GM23248 (cell line): Measurements from ENCODE around the gene WIF1. TPM values are rescaled to one million over a fixed set of nuclear protein-coding genes. Genes with fewer than 3 reads are reported as not detected.

Source experiments
- DNase-seq: peaks from one replicate; pipeline ENCODE4 v3.0.0-alpha.2; 2015
- H2AFZ ChIP-seq: fragments of 200-600 bp; sonication (generic); 2 replicates; pipeline ENCODE4 v1.6.1; 2016; ENCODE audit warnings: antibody characterized with exemption
- H3F3A ChIP-seq: fragments of 200-600 bp; sonication (generic); 2 replicates; pipeline ENCODE4 v1.6.1; 2016; ENCODE audit warnings: mild to moderate bottlenecking, antibody characterized with exemption, mixed run types; ENCODE audit not compliant: insufficient read depth
- H3K27ac ChIP-seq: fragments of 200-600 bp; sonication (generic); 2 replicates; pipeline ENCODE4 v1.5.1; 2016; ENCODE audit warnings: mild to moderate bottlenecking
- H3K27me3 ChIP-seq: fragments of 200-600 bp; sonication (generic); replicated peaks from 2 replicates; pipeline ENCODE4 v1.6.1; 2016; ENCODE audit warnings: mild to moderate bottlenecking; ENCODE audit not compliant: insufficient read depth
- H3K36me3 ChIP-seq: fragments of 200-600 bp; sonication (generic); 2 replicates; pipeline ENCODE4 v1.6.1; 2016; ENCODE audit warnings: low read depth, mild to moderate bottlenecking
- H3K4me1 ChIP-seq: fragments of 200-600 bp; sonication (generic); 2 replicates; pipeline ENCODE4 v1.6.1; 2016; ENCODE audit warnings: mild to moderate bottlenecking; ENCODE audit not compliant: insufficient read depth
- H3K4me2 ChIP-seq: fragments of 200-600 bp; sonication (generic); one replicate; pipeline ENCODE4 v1.6.1; 2016; ENCODE audit warnings: mild to moderate bottlenecking; ENCODE audit not compliant: unreplicated experiment
- H3K4me3 ChIP-seq: fragments of 200-600 bp; sonication (generic); 2 replicates; pipeline ENCODE4 v1.5.1; 2016; ENCODE audit warnings: mild to moderate bottlenecking
- H3K79me2 ChIP-seq: fragments of 200-600 bp; sonication (generic); 2 replicates; pipeline ENCODE4 v1.6.1; 2016; ENCODE audit warnings: mild to moderate bottlenecking; ENCODE audit not compliant: insufficient read depth
- H3K9ac ChIP-seq: fragments of 200-600 bp; sonication (generic); 2 replicates; pipeline ENCODE4 v1.6.1; 2016; ENCODE audit warnings: mild to moderate bottlenecking
- H3K9me2 ChIP-seq: fragments of 200-600 bp; sonication (generic); 2 replicates; pipeline ENCODE4 v1.6.1; 2016; ENCODE audit warnings: mixed run types, mild to moderate bottlenecking, moderate library complexity; ENCODE audit not compliant: insufficient read depth
- H3K9me3 ChIP-seq: fragments of 200-600 bp; sonication (generic); one replicate; pipeline ENCODE4 v1.6.1; 2017; ENCODE audit warnings: low read depth
- H4K20me1 ChIP-seq: fragments of 200-600 bp; sonication (generic); 2 replicates; pipeline ENCODE4 v1.6.0; 2016; ENCODE audit not compliant: insufficient read depth
- EZH2 ChIP-seq: fragments of 200-600 bp; sonication (generic); IDR thresholded peaks from 2 replicates; pipeline ENCODE4 v1.6.1; 2018; ENCODE audit warnings: antibody characterized with exemption, mild to moderate bottlenecking; ENCODE audit not compliant: insufficient read depth, poor library complexity, severe bottlenecking
- EZH2phosphoT487 ChIP-seq: fragments of 200-600 bp; sonication (generic); IDR thresholded peaks from 2 replicates; pipeline ENCODE4 v1.6.1; 2018; ENCODE audit warnings: antibody characterized with exemption, moderate library complexity, mild to moderate bottlenecking, low read depth; ENCODE audit not compliant: insufficient read depth
- WGBS, 2 experiments: methylation state at CpG; one replicate each; pipeline ENCODE4 v1.1.6; 2015 to 2017; ENCODE audit warnings: low lambda C conversion rate in 2 of 2, low coverage in 1 of 2; ENCODE audit errors: missing lambda C conversion rate in 2 of 2; 5-methylcytosine and 5-hydroxymethylcytosine counted together
- in situ Hi-C: fragments of 300-500 bp; cut with MboI; formaldehyde crosslinking; loops from 2 replicates; pipeline ENCODE4 v1.15.0; 2020
- polyA plus RNA-seq: library from polyadenylated mRNA; unstranded; fragments of >200 nt; fragmentation: Nextera tagmentation; extraction: Ambion mirVana; gene quantifications from 2 replicates; pipeline ENCODE4 v1.2.1, GENCODE V29; 2016
- total RNA-seq: library from RNA; depleted of rRNA; stranded (reverse); fragments of >200 nt; shearing (Covaris generic); gene quantifications from 2 replicates; pipeline ENCODE4 v1.2.3, GENCODE V29; 2014

The WIF1 gene
- total and polyA plus RNA-seq, 2 experiments from 2014 or later = not detected

GRCh38 chr12:65156366-65156841, 35.3 kb upstream of the WIF1 start:
- Histone ChIP-seq H3K9ac (no peak overlapping the region), H4K20me1 (no peaks in the 10 kb centered on the region), H3K4me2 (no peak overlapping the region), H3F3A (no peaks in the 10 kb centered on the region), H3K9me3 (no peaks in the 10 kb centered on the region), H3K36me3 (no peaks in the 10 kb centered on the region), H3K27me3 (peaks cover 23% of the 10 kb centered on the region), H3K79me2 (no peaks in the 10 kb centered on the region), H3K27ac (no peak overlapping the region), H3K4me3 (no peak overlapping the region), H3K4me1 (no peaks in the 10 kb centered on the region), H3K9me2 (no peaks in the 10 kb centered on the region), H2AFZ (peak overlapping the region; percentile 54)
- WGBS, 2 experiments = 35 to 52% methylated on average over 2 of the region's 2 CpGs
- TF ChIP-seq EZH2phosphoT487 = no peak
- TF ChIP-seq EZH2 = no peak
- in situ Hi-C loops = no loop called here
- peak; percentile 5 for DNase-seq

GRCh38 chr12:65155784-65156183, 34.7 kb upstream of the WIF1 start:
- Histone ChIP-seq H3K4me2 (no peak overlapping the region), H3K4me3 (no peak overlapping the region), H2AFZ (peak overlapping the region; percentile 54; the same call in 1 of the 2 replicates), H4K20me1 (no peaks in the 10 kb centered on the region), H3K9ac (no peak overlapping the region), H3K36me3 (no peaks in the 10 kb centered on the region), H3K27me3 (peaks cover 18% of the 10 kb centered on the region), H3F3A (no peaks in the 10 kb centered on the region), H3K79me2 (no peaks in the 10 kb centered on the region), H3K4me1 (no peaks in the 10 kb centered on the region), H3K9me3 (no peaks in the 10 kb centered on the region), H3K9me2 (no peaks in the 10 kb centered on the region), H3K27ac (no peak overlapping the region)
- TF ChIP-seq EZH2phosphoT487 (no peak), EZH2 (no peak)
- in situ Hi-C loops = no loop called here
- no peak for DNase-seq
- WGBS, 2 experiments = 55 to 67% methylated on average over 3 of the region's 3 CpGs

- TF ChIP-seq EZH2phosphoT487 (no peak), EZH2 (no peak)
- in situ Hi-C loops = no loop called here
- Histone ChIP-seq H3K4me2 (no peak overlapping the region), H3K9me3 (no peaks in the 10 kb centered on the region), H3K79me2 (no peaks in the 10 kb centered on the region), H3K4me1 (no peaks in the 10 kb centered on the region), H3F3A (no peaks in the 10 kb centered on the region), H3K27ac (no peak overlapping the region), H3K27me3 (0 out of 2 replicates have a peak, but pooled peaks cover 10% of the 10 kb centered on the region), H3K36me3 (no peaks in the 10 kb centered on the region), H3K9me2 (no peaks in the 10 kb centered on the region), H4K20me1 (no peaks in the 10 kb centered on the region), H2AFZ (no peak overlapping the region), H3K9ac (no peak overlapping the region), H3K4me3 (no peak overlapping the region)
- whole genome bisulfite sequencing, 2 experiments = 46% methylated on average over 1 of the region's 1 CpG
- DNase-seq = no peak
Measured at GRCh38 chr12:65152596-65152995, 31.5 kb upstream of the WIF1 start.

- H3K4me3 ChIP-seq = no peak overlapping the region
- no peak for DNase-seq
Measured at GRCh38 chr12:65152012-65152411, 30.9 kb upstream of the WIF1 start.

More at GRCh38 chr12:65152012-65152411, 30.9 kb upstream of the WIF1 start:
- Histone ChIP-seq H4K20me1 (no peaks in the 10 kb centered on the region), H3K9me3 (no peaks in the 10 kb centered on the region), H3K4me1 (no peaks in the 10 kb centered on the region), H3K9ac (no peak overlapping the region), H3K9me2 (no peaks in the 10 kb centered on the region), H3F3A (no peaks in the 10 kb centered on the region), H3K79me2 (no peaks in the 10 kb centered on the region), H2AFZ (no peak overlapping the region), H3K36me3 (no peaks in the 10 kb centered on the region), H3K4me2 (no peak overlapping the region), H3K27ac (no peak overlapping the region), H3K27me3 (0 out of 2 replicates have a peak, but pooled peaks cover 10% of the 10 kb centered on the region)
- in situ Hi-C loops = no loop called here
- TF ChIP-seq EZH2 (no peak), EZH2phosphoT487 (no peak)
